ENCODE measurements around the gene NMNAT3. TPM values are rescaled to one million over a fixed set of nuclear protein-coding genes. Genes with fewer than 3 reads are reported as not detected.

NMNAT3 gene
- total RNA-seq, 1 donor from 2014 or later: 4.2 TPM

- Histone ChIP-seq H3K4me3 (ENCODE audit: low read length in 3 of 3) (no peak overlapping the region), H3K36me3 (ENCODE audit: control insufficient read depth in 3 of 3, insufficient read depth in 3 of 3, low read length in 3 of 3) (no peaks in the 10 kb centered on the region), H3K27ac (ENCODE audit: low read depth, low read length) (no peak overlapping the region), H3K27me3 (ENCODE audit: control insufficient read depth in 3 of 3, insufficient read depth in 3 of 3, low read length in 3 of 3) (no peaks in the 10 kb centered on the region), H3K4me1 (ENCODE audit: control insufficient read depth in 3 of 3, insufficient read depth in 3 of 3, low read length in 3 of 3) (no peaks in the 10 kb centered on the region), H3K9ac (ENCODE audit: low read depth in 1 of 3, low read length in 3 of 3) (no peak overlapping the region), H3K9me3 (ENCODE audit: control insufficient read depth in 3 of 3, low read length in 3 of 3) (no peaks in the 10 kb centered on the region)
Observed at GRCh38 chr3:139660269-139660668, 17.5 kb downstream of the NMNAT3 start.

- Histone ChIP-seq H3K36me3 (ENCODE audit: control insufficient read depth in 3 of 3, insufficient read depth in 3 of 3, low read length in 3 of 3) (no peaks in the 10 kb centered on the region), H3K9ac (ENCODE audit: low read depth in 1 of 3, low read length in 3 of 3) (no peak overlapping the region), H3K27ac (ENCODE audit: low read depth, low read length) (no peak overlapping the region), H3K27me3 (ENCODE audit: control insufficient read depth in 3 of 3, insufficient read depth in 3 of 3, low read length in 3 of 3) (no peaks in the 10 kb centered on the region), H3K9me3 (ENCODE audit: control insufficient read depth in 3 of 3, low read length in 3 of 3) (no peaks in the 10 kb centered on the region), H3K4me3 (ENCODE audit: low read length in 3 of 3) (no peak overlapping the region), H3K4me1 (ENCODE audit: control insufficient read depth in 3 of 3, insufficient read depth in 3 of 3, low read length in 3 of 3) (peaks cover 0 to 5% (median 0%) of the 10 kb centered on the region in 3 donors)
Observed at GRCh38 chr3:139659511-139659910, 18.3 kb downstream of the NMNAT3 start.

GRCh38 chr3:139657936-139658335 lies 19.8 kb downstream of the NMNAT3 start:
- Histone ChIP-seq H3K27ac (ENCODE audit: low read depth, low read length) (no peak overlapping the region), H3K4me1 (ENCODE audit: control insufficient read depth in 3 of 3, insufficient read depth in 3 of 3, low read length in 3 of 3) (peaks cover 0 to 10% (median 0%) of the 10 kb centered on the region in 3 donors), H3K9me3 (ENCODE audit: control insufficient read depth in 3 of 3, low read length in 3 of 3) (no peaks in the 10 kb centered on the region), H3K9ac (ENCODE audit: low read depth in 1 of 3, low read length in 3 of 3) (no peak overlapping the region), H3K36me3 (ENCODE audit: control insufficient read depth in 3 of 3, insufficient read depth in 3 of 3, low read length in 3 of 3) (no peaks in the 10 kb centered on the region), H3K4me3 (ENCODE audit: low read length in 3 of 3) (no peak overlapping the region), H3K27me3 (ENCODE audit: control insufficient read depth in 3 of 3, insufficient read depth in 3 of 3, low read length in 3 of 3) (no peaks in the 10 kb centered on the region)

- Histone ChIP-seq H3K27ac (ENCODE audit: low read depth, low read length) (no peak overlapping the region), H3K4me1 (ENCODE audit: control insufficient read depth in 3 of 3, insufficient read depth in 3 of 3, low read length in 3 of 3) (peaks cover 0 to 10% (median 0%) of the 10 kb centered on the region in 3 donors), H3K9ac (ENCODE audit: low read depth in 1 of 3, low read length in 3 of 3) (no peak overlapping the region)
Observed at GRCh38 chr3:139657434-139657833, 20.3 kb downstream of the NMNAT3 start.

GRCh38 chr3:139655909-139656595 lies 21.7 kb downstream of the NMNAT3 start:
- peaks cover 0 to 10% (median 0%) of the 10 kb centered on the region in 3 donors for H3K4me1 ChIP-seq (ENCODE audit: control insufficient read depth in 3 of 3, insufficient read depth in 3 of 3, low read length in 3 of 3)
- H3K36me3 ChIP-seq (ENCODE audit: control insufficient read depth in 3 of 3, insufficient read depth in 3 of 3, low read length in 3 of 3): no peaks in the 10 kb centered on the region
- no peaks in the 10 kb centered on the region for H3K27me3 ChIP-seq (ENCODE audit: control insufficient read depth in 3 of 3, insufficient read depth in 3 of 3, low read length in 3 of 3)
- H3K27ac ChIP-seq (ENCODE audit: low read depth, low read length): no peak overlapping the region
- no peaks in the 10 kb centered on the region for H3K9me3 ChIP-seq (ENCODE audit: control insufficient read depth in 3 of 3, low read length in 3 of 3)
- no peak overlapping the region for H3K4me3 ChIP-seq (ENCODE audit: low read length in 3 of 3)
- H3K9ac ChIP-seq (ENCODE audit: low read depth in 1 of 3, low read length in 3 of 3): no peak overlapping the region

More at GRCh38 chr3:139657434-139657833, 20.3 kb downstream of the NMNAT3 start:
- Histone ChIP-seq H3K27me3 (ENCODE audit: control insufficient read depth in 3 of 3, insufficient read depth in 3 of 3, low read length in 3 of 3) (no peaks in the 10 kb centered on the region), H3K9me3 (ENCODE audit: control insufficient read depth in 3 of 3, low read length in 3 of 3) (no peaks in the 10 kb centered on the region), H3K36me3 (ENCODE audit: control insufficient read depth in 3 of 3, insufficient read depth in 3 of 3, low read length in 3 of 3) (no peaks in the 10 kb centered on the region), H3K4me3 (ENCODE audit: low read length in 3 of 3) (no peak overlapping the region)

- no peaks in the 10 kb centered on the region for H3K9me3 ChIP-seq (ENCODE audit: control insufficient read depth in 3 of 3, low read length in 3 of 3)
- no peaks in the 10 kb centered on the region for H3K27me3 ChIP-seq (ENCODE audit: control insufficient read depth in 3 of 3, insufficient read depth in 3 of 3, low read length in 3 of 3)
- no peak overlapping the region for H3K4me3 ChIP-seq (ENCODE audit: low read length in 3 of 3)
- no peak overlapping the region for H3K27ac ChIP-seq (ENCODE audit: low read depth, low read length)
- H3K4me1 ChIP-seq (ENCODE audit: control insufficient read depth in 3 of 3, insufficient read depth in 3 of 3, low read length in 3 of 3): peaks cover 0 to 10% (median 0%) of the 10 kb centered on the region in 3 donors
- no peaks in the 10 kb centered on the region for H3K36me3 ChIP-seq (ENCODE audit: control insufficient read depth in 3 of 3, insufficient read depth in 3 of 3, low read length in 3 of 3)
- no peak overlapping the region for H3K9ac ChIP-seq (ENCODE audit: low read depth in 1 of 3, low read length in 3 of 3)
Observed at GRCh38 chr3:139654637-139655365, 23.0 kb downstream of the NMNAT3 start.

GRCh38 chr3:139653582-139653981 lies 24.2 kb downstream of the NMNAT3 start:
- no peaks in the 10 kb centered on the region for H3K27me3 ChIP-seq (ENCODE audit: control insufficient read depth in 3 of 3, insufficient read depth in 3 of 3, low read length in 3 of 3)
- H3K36me3 ChIP-seq (ENCODE audit: control insufficient read depth in 3 of 3, insufficient read depth in 3 of 3, low read length in 3 of 3): no peaks in the 10 kb centered on the region
- no peak overlapping the region for H3K27ac ChIP-seq (ENCODE audit: low read depth, low read length)
- no peaks in the 10 kb centered on the region for H3K9me3 ChIP-seq (ENCODE audit: control insufficient read depth in 3 of 3, low read length in 3 of 3)
- H3K4me1 ChIP-seq (ENCODE audit: control insufficient read depth in 3 of 3, insufficient read depth in 3 of 3, low read length in 3 of 3): peaks cover 0 to 10% (median 0%) of the 10 kb centered on the region in 3 donors
- no peak overlapping the region for H3K4me3 ChIP-seq (ENCODE audit: low read length in 3 of 3)
- no peak overlapping the region for H3K9ac ChIP-seq (ENCODE audit: low read depth in 1 of 3, low read length in 3 of 3)

- Histone ChIP-seq H3K27ac (ENCODE audit: low read depth, low read length) (no peak overlapping the region), H3K4me3 (ENCODE audit: low read length in 3 of 3) (no peak overlapping the region), H3K9me3 (ENCODE audit: control insufficient read depth in 3 of 3, low read length in 3 of 3) (no peaks in the 10 kb centered on the region), H3K9ac (ENCODE audit: low read depth in 1 of 3, low read length in 3 of 3) (no peak overlapping the region), H3K4me1 (ENCODE audit: control insufficient read depth in 3 of 3, insufficient read depth in 3 of 3, low read length in 3 of 3) (peaks cover 0 to 10% (median 0%) of the 10 kb centered on the region in 3 donors), H3K36me3 (ENCODE audit: control insufficient read depth in 3 of 3, insufficient read depth in 3 of 3, low read length in 3 of 3) (no peaks in the 10 kb centered on the region), H3K27me3 (ENCODE audit: control insufficient read depth in 3 of 3, insufficient read depth in 3 of 3, low read length in 3 of 3) (no peaks in the 10 kb centered on the region)
Observed at GRCh38 chr3:139652561-139652960, 25.2 kb downstream of the NMNAT3 start.

- no peaks in the 10 kb centered on the region for H3K9me3 ChIP-seq (ENCODE audit: control insufficient read depth in 3 of 3, low read length in 3 of 3)
- no peaks in the 10 kb centered on the region for H3K36me3 ChIP-seq (ENCODE audit: control insufficient read depth in 3 of 3, insufficient read depth in 3 of 3, low read length in 3 of 3)
- H3K27ac ChIP-seq (ENCODE audit: low read depth, low read length): no peak overlapping the region
- no peaks in the 10 kb centered on the region for H3K4me1 ChIP-seq (ENCODE audit: control insufficient read depth in 3 of 3, insufficient read depth in 3 of 3, low read length in 3 of 3)
- H3K4me3 ChIP-seq (ENCODE audit: low read length in 3 of 3): no peak overlapping the region
- H3K9ac ChIP-seq (ENCODE audit: low read depth in 1 of 3, low read length in 3 of 3): no peak overlapping the region
- no peaks in the 10 kb centered on the region for H3K27me3 ChIP-seq (ENCODE audit: control insufficient read depth in 3 of 3, insufficient read depth in 3 of 3, low read length in 3 of 3)
Observed at GRCh38 chr3:139647866-139648435, 29.8 kb downstream of the NMNAT3 start.

- Histone ChIP-seq H3K4me3 (ENCODE audit: low read length in 3 of 3) (no peak overlapping the region), H3K36me3 (ENCODE audit: control insufficient read depth in 3 of 3, insufficient read depth in 3 of 3, low read length in 3 of 3) (no peaks in the 10 kb centered on the region), H3K9me3 (ENCODE audit: control insufficient read depth in 3 of 3, low read length in 3 of 3) (no peaks in the 10 kb centered on the region), H3K27me3 (ENCODE audit: control insufficient read depth in 3 of 3, insufficient read depth in 3 of 3, low read length in 3 of 3) (no peaks in the 10 kb centered on the region), H3K9ac (ENCODE audit: low read depth in 1 of 3, low read length in 3 of 3) (no peak overlapping the region), H3K27ac (ENCODE audit: low read depth, low read length) (no peak overlapping the region), H3K4me1 (ENCODE audit: control insufficient read depth in 3 of 3, insufficient read depth in 3 of 3, low read length in 3 of 3) (no peaks in the 10 kb centered on the region)
Observed at GRCh38 chr3:139646512-139646911, 31.3 kb downstream of the NMNAT3 start.

All from skeletal muscle tissue (tissue), 4 donors.